NCI-H1694 (cell line): Measurements from ENCODE around the gene CHRNA4.

Source experiments
- DNase-seq: peaks from one replicate; lab custom pipeline; 2025; lab: John Stamatoyannopoulos, UW

The CHRNA4 gene

GRCh38 chr20:63320041-63320511, 41.1 kb downstream of the CHRNA4 start:
- DNase-seq, result no peak

- DNase-seq, result no peak
Measured at GRCh38 chr20:63319164-63320040, 41.7 kb downstream of the CHRNA4 start.

- no peak for DNase-seq
Measured at GRCh38 chr20:63318391-63319163, 42.6 kb downstream of the CHRNA4 start.

- no peak for DNase-seq
Measured at GRCh38 chr20:63317601-63318291, 43.4 kb downstream of the CHRNA4 start.

GRCh38 chr20:63317061-63317460, 44.1 kb downstream of the CHRNA4 start:
- DNase-seq, result no peak

- DNase-seq, result no peak
Measured at GRCh38 chr20:63316502-63316921, 44.6 kb downstream of the CHRNA4 start.

GRCh38 chr20:63315731-63316491, 45.2 kb downstream of the CHRNA4 start:
- DNase-seq, result no peak

GRCh38 chr20:63315240-63315689, 45.9 kb downstream of the CHRNA4 start:
- DNase-seq, result no peak

GRCh38 chr20:63314566-63315239, 46.4 kb downstream of the CHRNA4 start:
- no peak for DNase-seq

- DNase-seq, result no peak
Measured at GRCh38 chr20:63314015-63314471, 47.1 kb downstream of the CHRNA4 start.

- no peak for DNase-seq
Measured at GRCh38 chr20:63313349-63314014, 47.7 kb downstream of the CHRNA4 start.

GRCh38 chr20:63312690-63313348, 48.3 kb downstream of the CHRNA4 start:
- no peak for DNase-seq

GRCh38 chr20:63312273-63312672, 48.9 kb downstream of the CHRNA4 start:
- DNase-seq, result no peak

GRCh38 chr20:63311833-63312243, 49.3 kb downstream of the CHRNA4 start:
- no peak for DNase-seq

GRCh38 chr20:63311186-63311832, 49.8 kb downstream of the CHRNA4 start:
- no peak for DNase-seq

- DNase-seq, result no peak
Measured at GRCh38 chr20:63310265-63310991, 50.7 kb downstream of the CHRNA4 start.

- peak; percentile 14 for DNase-seq
Measured at GRCh38 chr20:63309261-63310071, 51.7 kb downstream of the CHRNA4 start.
